HepG2 (cell line): ENCODE measurements around the gene SPATA33. TPM values are rescaled to one million over a fixed set of nuclear protein-coding genes. Genes with fewer than 3 reads are reported as not detected.

ENCODE experiments used
- ATAC-seq: fragments of 200-7000 bp; cut with Tn5 transposase; 3 replicates; pipeline ENCODE4 v1.9.1; 2020; ENCODE audit warnings: mild to moderate bottlenecking, moderate library complexity
- BruUV-seq: library from RNA; stranded (reverse); fragments of 400-500 nt; replicated peaks from 2 replicates; lab custom pipeline; 2021; lab: Mats Ljungman, UMichigan
- CTCF ChIA-PET: fragments of 300-600 bp; formaldehyde crosslinking; extraction: SDS; loops from one replicate; lab custom pipeline; 2021; ENCODE audit warnings: low total read pairs, inconsistent platforms, low intra/inter-chr PET ratio; lab: Yijun Ruan, JAX
- POLR2A ChIA-PET: fragments of 350-600 bp; sonication (Branson Sonifier 250); formaldehyde crosslinking; loops from one replicate; lab custom pipeline; 2020; ENCODE audit warnings: antibody characterized with exemption, inconsistent platforms; lab: Yijun Ruan, JAX
- DNase-seq: peaks from one replicate; pipeline ENCODE4 v3.0.0-alpha.2; 2015; ENCODE audit warnings: low spot score
- FAIRE-seq: peaks from 3 replicates; lab custom pipeline; 2011; peaks lifted over from hg19 to GRCh38; lab: Jason Lieb, UNC
- H2AFZ ChIP-seq: one replicate; pipeline ENCODE4 v1.6.1; 2011; ENCODE audit warnings: low read length, inconsistent platforms
- H3K27ac ChIP-seq: fragments of 300-600 bp; 3 replicates; pipeline ENCODE4 v1.8.0; 2011; ENCODE audit warnings: mixed run types, mild to moderate bottlenecking, mixed read lengths, low read length, inconsistent platforms; ENCODE audit not compliant: insufficient read depth; ENCODE audit errors: extremely low read length
- H3K27me3 ChIP-seq, 2 experiments: fragments of 200-600 bp in 1 of 2; 2 replicates in 1 of 2; 3 replicates in 1 of 2; pipeline versions ENCODE4 v1.6.0 to v1.8.0; 2011; ENCODE audit warnings: low read length in 2 of 2, mild to moderate bottlenecking in 2 of 2, moderate library complexity in 2 of 2, inconsistent platforms in 1 of 2; ENCODE audit not compliant: insufficient read depth in 2 of 2, control insufficient read depth in 1 of 2
- H3K36me3 ChIP-seq, 2 experiments: fragments of 200-600 bp in 1 of 2; replicated peaks in 1 of 2; 2 replicates in 1 of 2; 3 replicates in 1 of 2; pipeline versions ENCODE4 v1.5.1 to v1.8.0; 2011; ENCODE audit warnings: low read length in 2 of 2, inconsistent platforms in 1 of 2; ENCODE audit not compliant: insufficient read depth in 2 of 2, control insufficient read depth in 1 of 2
- H3K4me1 ChIP-seq: 2 replicates; pipeline ENCODE4 v1.5.1; 2012; ENCODE audit warnings: low read length, inconsistent platforms; ENCODE audit not compliant: insufficient read depth
- H3K4me2 ChIP-seq: 2 replicates; pipeline ENCODE4 v1.6.0; 2011; ENCODE audit warnings: low read depth, low read length, inconsistent platforms
- H3K4me3 ChIP-seq, 3 experiments: fragments of 200-600 bp in 1 of 3; sonication (generic), shearing (Covaris generic) in 1 of 3; replicated peaks in 1 of 3; 2 replicates each; pipeline ENCODE4 v1.5.1; 2011 to 2016; ENCODE audit warnings: low read length in 3 of 3, inconsistent platforms in 2 of 3, low read depth in 2 of 3, mild to moderate bottlenecking in 2 of 3, control low read depth in 1 of 3, mixed read lengths in 1 of 3; ENCODE audit not compliant: insufficient read depth in 1 of 3
- H3K79me2 ChIP-seq: one replicate; pipeline ENCODE4 v1.6.1; 2011; ENCODE audit warnings: low read length, inconsistent platforms; ENCODE audit not compliant: insufficient read depth
- H3K9ac ChIP-seq: 2 replicates; pipeline ENCODE4 v1.6.0; 2011; ENCODE audit warnings: mild to moderate bottlenecking, low read depth, low read length, inconsistent platforms; ENCODE audit not compliant: insufficient read depth
- H3K9me3 ChIP-seq: 2 replicates; pipeline ENCODE4 v1.5.1; 2012; ENCODE audit warnings: mild to moderate bottlenecking, low read length
- H4K20me1 ChIP-seq: 2 replicates; pipeline ENCODE4 v1.6.0; 2011; ENCODE audit warnings: inconsistent platforms, mild to moderate bottlenecking, low read length, moderate library complexity; ENCODE audit not compliant: insufficient read depth
- ARID4A ChIP-seq: sonication (generic); formaldehyde crosslinking; IDR thresholded peaks from 2 replicates; pipeline ENCODE4 v1.5.0; 2020; ENCODE audit warnings: mild to moderate bottlenecking, missing genetic modification reagents, borderline replicate concordance
- CEBPZ ChIP-seq: IDR thresholded peaks from 2 replicates; pipeline ENCODE4 v1.6.1; 2012; ENCODE audit warnings: low read length, improper control_type of control experiment
- MTERF4 ChIP-seq: sonication (generic); formaldehyde crosslinking; IDR thresholded peaks from 2 replicates; pipeline ENCODE4 v1.8.0; 2023; ENCODE audit warnings: mild to moderate bottlenecking, missing genetic modification reagents
- ZEB1 ChIP-seq: IDR thresholded peaks from 2 replicates; pipeline ENCODE4 v1.6.1; 2012; ENCODE audit warnings: mild to moderate bottlenecking, low read depth, inconsistent platforms; ENCODE audit not compliant: insufficient replicate concordance
- WGBS: methylation state at CpG from one replicate; pipeline ENCODE4 v1.1.6; 2017; ENCODE audit warnings: low lambda C conversion rate; 5-methylcytosine and 5-hydroxymethylcytosine counted together
- in situ Hi-C: cut with HindIII; loops from 2 replicates; pipeline ENCODE4 v1.10.0; 2017; ENCODE audit warnings: low pct_unique_long_range_greater_than_20kb; ENCODE audit not compliant: extremely low pct_ligation_motif_present
- intact Hi-C: fragments of 100-400 bp; cut with micrococcal nuclease; formaldehyde crosslinking; loops from one replicate; pipeline ENCODE4 v1.10.0; 2022; ENCODE audit not compliant: unreplicated experiment
- polyA plus RNA-seq, 8 experiments: library from polyadenylated mRNA; depleted of rRNA in 3 of 8; stranded (reverse) in 7 of 8; unstranded in 1 of 8; fragments of >200 nt; fragmentation: Illumina TruSeq in 4 of 8; extraction: Trizol in 4 of 8; gene quantifications; 2 replicates each; pipeline versions ENCODE4 v1.2.1 to v1.2.3, GENCODE V29; 2011 to 2016; ENCODE audit warnings: low read depth in 4 of 8, missing spikeins in 1 of 8, mixed read lengths in 1 of 8; ENCODE audit not compliant: insufficient read depth in 1 of 8
- total RNA-seq, 5 experiments: library from RNA; depleted of rRNA; stranded (reverse); fragments of >200 nt; fragmentation: Illumina TruSeq; extraction: Trizol; gene quantifications; 2 replicates each; pipeline ENCODE4 v1.2.3, GENCODE V29; 2016; ENCODE audit warnings: low read depth in 1 of 5

Gene SPATA33
- total and polyA plus RNA-seq, 2 of the 13 experiments (the other 11 are each of a cell fraction or from before 2014, with no cell fraction given) = 5.7 to 11.0 TPM

GRCh38 chr16:89678258-89678657 lies 20.6 kb downstream of the SPATA33 start (continued):
- peak; percentile 43; the same call in 1 of the 2 replicates for TF ChIP-seq CEBPZ

GRCh38 chr16:89685916-89686315 lies 28.3 kb downstream of the SPATA33 start:
- Histone ChIP-seq H3K4me3 (no peak overlapping the region), H3K27me3 (no peaks in the 10 kb centered on the region), H3K4me1 (peaks cover 58% of the 10 kb centered on the region), H3K36me3 (no peaks in the 10 kb centered on the region), H4K20me1 (no peaks in the 10 kb centered on the region), H3K9me3 (peaks cover 15% of the 10 kb centered on the region), H3K79me2 (no peaks in the 10 kb centered on the region), H3K4me2 (0 out of 2 replicates have a peak overlapping the region, but pooled peaks have one; percentile 28), H3K27ac (peak overlapping the region; percentile 17), H2AFZ (no peak overlapping the region), H3K9ac (no peak overlapping the region)
- no TSS peak for BruUV-seq
- CTCF ChIA-PET = no interaction called here
- no peak for DNase-seq
- WGBS = 100% methylated on average over 1 of the region's 1 CpG
- in situ Hi-C loops (no loop called here), intact Hi-C loops (loop anchor here (2.0 kb wide), 2 partner anchors 15 kb away; partner anchors contain the start of gene SPATA2L)
- no peak for TF ChIP-seq MTERF4 (CRISPR knock-in tag)
- TF ChIP-seq ZEB1 = peak; percentile 52
- TF ChIP-seq ARID4A (CRISPR knock-in tag) = 0 out of 2 replicates have a peak, but pooled peaks have one; percentile 24
- ATAC-seq = no peak
- POLR2A ChIA-PET = interaction anchor here (1.1 to 2.5 kb wide), 2 partner anchors 9 to 14 kb away, joined by 7 to 32 read pairs; no protein-coding TSS in a partner anchor
- FAIRE-seq = no peak
